ENCODE results near the gene KRIT1.
"Not testable (repeated sequence)": the region's sequence is repeated elsewhere in the genome, so short reads cannot be mapped to it uniquely, and the experiment has no call there.

KRIT1 gene

GRCh38 chr7:92275327-92275726 is 29.6 kb upstream of the KRIT1 start:
- H3K9me3 ChIP-seq (ENCODE audit: control insufficient read depth in 1 of 2, low read length in 2 of 2): no peaks in the 10 kb centered on the region
- H3K36me3 ChIP-seq (ENCODE audit: control insufficient read depth in 1 of 2, insufficient read depth in 2 of 2, low read length in 2 of 2): no peaks in the 10 kb centered on the region

GRCh38 chr7:92268921-92269320 is 23.2 kb upstream of the KRIT1 start:
- no peaks in the 10 kb centered on the region for H3K9me3 ChIP-seq (ENCODE audit: control insufficient read depth in 1 of 2, low read length in 2 of 2)
- no peaks in the 10 kb centered on the region for H3K36me3 ChIP-seq (ENCODE audit: control insufficient read depth in 1 of 2, insufficient read depth in 2 of 2, low read length in 2 of 2)
- H3K27ac ChIP-seq (ENCODE audit: low read length): no peak overlapping the region
- no peaks in the 10 kb centered on the region for H3K27me3 ChIP-seq (ENCODE audit: low read depth, low read length)
- no peak overlapping the region for H3K4me3 ChIP-seq (ENCODE audit: low read depth in 1 of 2, low read length in 2 of 2)
- no peaks in the 10 kb centered on the region for H3K4me1 ChIP-seq (ENCODE audit: control insufficient read depth in 1 of 2, insufficient read depth in 2 of 2, low read length in 2 of 2)

More at GRCh38 chr7:92275327-92275726, 29.6 kb upstream of the KRIT1 start:
- no peak overlapping the region for H3K27ac ChIP-seq (ENCODE audit: low read length)
- H3K4me1 ChIP-seq (ENCODE audit: control insufficient read depth in 1 of 2, insufficient read depth in 2 of 2, low read length in 2 of 2): no peaks in the 10 kb centered on the region
- H3K27me3 ChIP-seq (ENCODE audit: low read depth, low read length): no peaks in the 10 kb centered on the region
- no peak overlapping the region for H3K4me3 ChIP-seq (ENCODE audit: low read depth in 1 of 2, low read length in 2 of 2)

- H3K9me3 ChIP-seq (ENCODE audit: control insufficient read depth in 1 of 2, low read length in 2 of 2): no peaks in the 10 kb centered on the region
- no peak overlapping the region for H3K27ac ChIP-seq (ENCODE audit: low read length)
- peaks cover 0 to 7% of the 10 kb centered on the region in 2 donors for H3K36me3 ChIP-seq (ENCODE audit: control insufficient read depth in 1 of 2, insufficient read depth in 2 of 2, low read length in 2 of 2)
- H3K4me1 ChIP-seq (ENCODE audit: control insufficient read depth in 1 of 2, insufficient read depth in 2 of 2, low read length in 2 of 2): no peaks in the 10 kb centered on the region
- no peaks in the 10 kb centered on the region for H3K27me3 ChIP-seq (ENCODE audit: low read depth, low read length)
- H3K4me3 ChIP-seq (ENCODE audit: low read depth in 1 of 2, low read length in 2 of 2): no peak overlapping the region
These were observed 20.9 kb upstream of the KRIT1 start for GRCh38 chr7:92266415-92267241.

GRCh38 chr7:92260248-92260781 is 14.6 kb upstream of the KRIT1 start:
- Histone ChIP-seq H3K4me3 (ENCODE audit: low read depth in 1 of 2, low read length in 2 of 2) (no peak overlapping the region), H3K27ac (ENCODE audit: low read length) (no peak overlapping the region), H3K9me3 (ENCODE audit: control insufficient read depth in 1 of 2, low read length in 2 of 2) (no peaks in the 10 kb centered on the region), H3K4me1 (ENCODE audit: control insufficient read depth in 1 of 2, insufficient read depth in 2 of 2, low read length in 2 of 2) (no peaks in the 10 kb centered on the region), H3K27me3 (ENCODE audit: low read depth, low read length) (no peaks in the 10 kb centered on the region), H3K36me3 (ENCODE audit: control insufficient read depth in 1 of 2, insufficient read depth in 2 of 2, low read length in 2 of 2) (peaks cover 0 to 7% of the 10 kb centered on the region in 2 donors)

- H3K27ac ChIP-seq (ENCODE audit: low read length): no peak overlapping the region
- H3K36me3 ChIP-seq (ENCODE audit: control insufficient read depth in 1 of 2, insufficient read depth in 2 of 2, low read length in 2 of 2): peaks cover 0 to 7% of the 10 kb centered on the region in 2 donors
- H3K27me3 ChIP-seq (ENCODE audit: low read depth, low read length): no peaks in the 10 kb centered on the region
- H3K4me3 ChIP-seq (ENCODE audit: low read depth in 1 of 2, low read length in 2 of 2): no peak overlapping the region
- H3K9me3 ChIP-seq (ENCODE audit: control insufficient read depth in 1 of 2, low read length in 2 of 2): no peaks in the 10 kb centered on the region
- H3K4me1 ChIP-seq (ENCODE audit: control insufficient read depth in 1 of 2, insufficient read depth in 2 of 2, low read length in 2 of 2): no peaks in the 10 kb centered on the region
These were observed 14.0 kb upstream of the KRIT1 start for GRCh38 chr7:92259610-92260247.

- Histone ChIP-seq H3K4me1 (ENCODE audit: control insufficient read depth in 1 of 2, insufficient read depth in 2 of 2, low read length in 2 of 2) (no peaks in the 10 kb centered on the region), H3K27ac (ENCODE audit: low read length) (no peak overlapping the region), H3K27me3 (ENCODE audit: low read depth, low read length) (no peaks in the 10 kb centered on the region), H3K36me3 (ENCODE audit: control insufficient read depth in 1 of 2, insufficient read depth in 2 of 2, low read length in 2 of 2) (peaks cover 0 to 7% of the 10 kb centered on the region in 2 donors), H3K4me3 (ENCODE audit: low read depth in 1 of 2, low read length in 2 of 2) (no peak overlapping the region), H3K9me3 (ENCODE audit: control insufficient read depth in 1 of 2, low read length in 2 of 2) (no peaks in the 10 kb centered on the region)
These were observed 13.3 kb upstream of the KRIT1 start for GRCh38 chr7:92259062-92259461.

- H3K27me3 ChIP-seq (ENCODE audit: low read depth, low read length): no peaks in the 10 kb centered on the region
- no peak overlapping the region for H3K27ac ChIP-seq (ENCODE audit: low read length)
- no peaks in the 10 kb centered on the region for H3K9me3 ChIP-seq (ENCODE audit: control insufficient read depth in 1 of 2, low read length in 2 of 2)
- no peaks in the 10 kb centered on the region for H3K4me1 ChIP-seq (ENCODE audit: control insufficient read depth in 1 of 2, insufficient read depth in 2 of 2, low read length in 2 of 2)
- no peaks in the 10 kb centered on the region for H3K36me3 ChIP-seq (ENCODE audit: control insufficient read depth in 1 of 2, insufficient read depth in 2 of 2, low read length in 2 of 2)
- no peak overlapping the region for H3K4me3 ChIP-seq (ENCODE audit: low read depth in 1 of 2, low read length in 2 of 2)
These were observed 9.6 kb upstream of the KRIT1 start for GRCh38 chr7:92255308-92255707.

GRCh38 chr7:92254800-92255199 is 9.1 kb upstream of the KRIT1 start:
- H3K36me3 ChIP-seq (ENCODE audit: control insufficient read depth in 1 of 2, insufficient read depth in 2 of 2, low read length in 2 of 2); H3K27ac ChIP-seq (ENCODE audit: low read length); H3K4me1 ChIP-seq (ENCODE audit: control insufficient read depth in 1 of 2, insufficient read depth in 2 of 2, low read length in 2 of 2); H3K4me3 ChIP-seq (ENCODE audit: low read depth in 1 of 2, low read length in 2 of 2); H3K9me3 ChIP-seq (ENCODE audit: control insufficient read depth in 1 of 2, low read length in 2 of 2); H3K27me3 ChIP-seq (ENCODE audit: low read depth, low read length): not testable (repeated sequence)

- H3K4me1 ChIP-seq (ENCODE audit: control insufficient read depth in 1 of 2, insufficient read depth in 2 of 2, low read length in 2 of 2): peaks cover 0 to 2% of the 10 kb centered on the region in 2 donors
- no peaks in the 10 kb centered on the region for H3K36me3 ChIP-seq (ENCODE audit: control insufficient read depth in 1 of 2, insufficient read depth in 2 of 2, low read length in 2 of 2)
- H3K27me3 ChIP-seq (ENCODE audit: low read depth, low read length): no peaks in the 10 kb centered on the region
- no peaks in the 10 kb centered on the region for H3K9me3 ChIP-seq (ENCODE audit: control insufficient read depth in 1 of 2, low read length in 2 of 2)
- H3K27ac ChIP-seq (ENCODE audit: low read length): no peak overlapping the region
- H3K4me3 ChIP-seq (ENCODE audit: low read depth in 1 of 2, low read length in 2 of 2): no peak overlapping the region
These were observed 7.5 kb upstream of the KRIT1 start for GRCh38 chr7:92253251-92253650.

GRCh38 chr7:92251181-92251580 is 5.5 kb upstream of the KRIT1 start:
- Histone ChIP-seq H3K27ac (ENCODE audit: low read length) (no peak overlapping the region), H3K9me3 (ENCODE audit: control insufficient read depth in 1 of 2, low read length in 2 of 2) (no peaks in the 10 kb centered on the region), H3K27me3 (ENCODE audit: low read depth, low read length) (no peaks in the 10 kb centered on the region), H3K36me3 (ENCODE audit: control insufficient read depth in 1 of 2, insufficient read depth in 2 of 2, low read length in 2 of 2) (no peaks in the 10 kb centered on the region), H3K4me1 (ENCODE audit: control insufficient read depth in 1 of 2, insufficient read depth in 2 of 2, low read length in 2 of 2) (peaks cover 4 to 18% of the 10 kb centered on the region in 2 donors), H3K4me3 (ENCODE audit: low read depth in 1 of 2, low read length in 2 of 2) (no peak overlapping the region)

- Histone ChIP-seq H3K9me3 (ENCODE audit: control insufficient read depth in 1 of 2, low read length in 2 of 2) (no peaks in the 10 kb centered on the region), H3K4me3 (ENCODE audit: low read depth in 1 of 2, low read length in 2 of 2) (no peak overlapping the region), H3K27me3 (ENCODE audit: low read depth, low read length) (no peaks in the 10 kb centered on the region), H3K36me3 (ENCODE audit: control insufficient read depth in 1 of 2, insufficient read depth in 2 of 2, low read length in 2 of 2) (no peaks in the 10 kb centered on the region), H3K27ac (ENCODE audit: low read length) (no peak overlapping the region), H3K4me1 (ENCODE audit: control insufficient read depth in 1 of 2, insufficient read depth in 2 of 2, low read length in 2 of 2) (peaks cover 4 to 18% of the 10 kb centered on the region in 2 donors)
These were observed 4.9 kb upstream of the KRIT1 start for GRCh38 chr7:92250603-92251002.

Measured in muscle layer of duodenum (tissue), 2 donors.